Mesendoderm (in vitro differentiated cells): Measurements from ENCODE around the gene MYO10.

Source experiments
- DNase-seq: peaks from one replicate; pipeline ENCODE4 v3.0.0; 2013
- H2AK5ac ChIP-seq: 2 replicates; pipeline ENCODE4 v1.6.1; 2013; ENCODE audit warnings: low read length, inconsistent platforms
- H2BK120ac ChIP-seq: 2 replicates; pipeline ENCODE4 v1.6.1; 2013; ENCODE audit warnings: low read depth, mild to moderate bottlenecking, low read length, moderate library complexity, mixed read lengths
- H2BK15ac ChIP-seq: replicated peaks from 2 replicates; pipeline ENCODE4 v1.6.1; 2013; ENCODE audit warnings: low read depth, mild to moderate bottlenecking, moderate library complexity
- H2BK5ac ChIP-seq: 2 replicates; pipeline ENCODE4 v1.6.1; 2013; ENCODE audit warnings: low read length, inconsistent platforms
- H3K18ac ChIP-seq: 2 replicates; pipeline ENCODE4 v1.6.1; 2013; ENCODE audit warnings: mild to moderate bottlenecking, low read length, mixed read lengths
- H3K23ac ChIP-seq: one replicate; pipeline ENCODE4 v1.6.1; 2013; ENCODE audit warnings: low read length
- H3K27ac ChIP-seq: 2 replicates; pipeline ENCODE4 v1.5.1; 2013; ENCODE audit warnings: low read depth, mild to moderate bottlenecking, inconsistent platforms, low read length, moderate library complexity
- H3K27me3 ChIP-seq: 2 replicates; pipeline ENCODE4 v1.6.1; 2013; ENCODE audit warnings: low read length, control low read depth, mild to moderate bottlenecking, inconsistent platforms; ENCODE audit not compliant: insufficient read depth, poor library complexity
- H3K36me3 ChIP-seq: 2 replicates; pipeline ENCODE4 v1.6.1; 2013; ENCODE audit warnings: low read length, inconsistent platforms; ENCODE audit not compliant: control insufficient read depth, insufficient read depth
- H3K4ac ChIP-seq: one replicate; pipeline ENCODE4 v1.6.1; 2013; ENCODE audit warnings: low read depth, mild to moderate bottlenecking, low read length, moderate library complexity
- H3K4me1 ChIP-seq: 2 replicates; pipeline ENCODE4 v1.6.1; 2013; ENCODE audit warnings: low read depth, low read length, inconsistent platforms; ENCODE audit not compliant: control insufficient read depth
- H3K4me2 ChIP-seq: 2 replicates; pipeline ENCODE4 v1.6.1; 2013; ENCODE audit warnings: low read length
- H3K4me3 ChIP-seq: 2 replicates; pipeline ENCODE4 v1.5.1; 2013; ENCODE audit warnings: mild to moderate bottlenecking, low read length
- H3K56ac ChIP-seq: one replicate; pipeline ENCODE4 v1.6.1; 2013; ENCODE audit warnings: low read length
- H3K79me1 ChIP-seq: 2 replicates; pipeline ENCODE4 v1.6.1; 2013; ENCODE audit warnings: low read length, inconsistent platforms
- H3K79me2 ChIP-seq: 2 replicates; pipeline ENCODE4 v1.6.1; 2013; ENCODE audit warnings: mild to moderate bottlenecking, low read length; ENCODE audit not compliant: control insufficient read depth, insufficient read depth
- H3K9ac ChIP-seq: 2 replicates; pipeline ENCODE4 v1.6.1; 2013; ENCODE audit warnings: low read length, inconsistent platforms
- H4K5ac ChIP-seq: one replicate; pipeline ENCODE4 v1.6.1; 2013; ENCODE audit warnings: low read length
- H4K8ac ChIP-seq: one replicate; pipeline ENCODE4 v1.6.1; 2013; ENCODE audit warnings: low read depth, mild to moderate bottlenecking, control low read depth, low read length, moderate library complexity
- WGBS: extraction: QIAGEN DNeasy Blood & Tissue Kit; methylation state at CpG from one replicate; pipeline ENCODE4 v1.1.7; 2013; ENCODE audit warnings: low lambda C conversion rate, missing lambda C conversion rate; ENCODE audit not compliant: insufficient coverage; ENCODE audit errors: extremely low coverage; 5-methylcytosine and 5-hydroxymethylcytosine counted together

Gene MYO10

GRCh38 chr5:16774806-16775205 is 161.3 kb downstream of the MYO10 start:
- no peak overlapping the region for H3K23ac ChIP-seq
- DNase-seq: no peak
- no peak overlapping the region for H3K56ac ChIP-seq
- H4K8ac ChIP-seq: no peak overlapping the region
- H2BK120ac ChIP-seq: no peak overlapping the region
- no peaks in the 10 kb centered on the region for H3K79me1 ChIP-seq
- no peak overlapping the region for H4K5ac ChIP-seq
- no peak overlapping the region for H3K9ac ChIP-seq
- H2BK5ac ChIP-seq: no peak overlapping the region
- H3K4me1 ChIP-seq: no peaks in the 10 kb centered on the region
- no peak overlapping the region for H3K4me3 ChIP-seq
- H3K27me3 ChIP-seq: no peaks in the 10 kb centered on the region
- no peak overlapping the region for H3K4ac ChIP-seq
- no peak overlapping the region for H2BK15ac ChIP-seq
- H3K27ac ChIP-seq: no peak overlapping the region
- H2AK5ac ChIP-seq: no peak overlapping the region
- H3K18ac ChIP-seq: no peak overlapping the region
- WGBS: no CpG with 5 or more reads among the region's 4 CpGs
- no peak overlapping the region for H3K4me2 ChIP-seq
- no peaks in the 10 kb centered on the region for H3K36me3 ChIP-seq
- H3K79me2 ChIP-seq: no peaks in the 10 kb centered on the region

GRCh38 chr5:16773991-16774390 is 162.1 kb downstream of the MYO10 start:
- no peak overlapping the region for H3K9ac ChIP-seq
- H3K4me1 ChIP-seq: no peaks in the 10 kb centered on the region
- H2BK15ac ChIP-seq: no peak overlapping the region
- no peak overlapping the region for H4K5ac ChIP-seq
- no peak overlapping the region for H3K23ac ChIP-seq
- no peak overlapping the region for H4K8ac ChIP-seq
- no CpG with 5 or more reads among the region's 3 CpGs for WGBS
- no peak overlapping the region for H3K4me3 ChIP-seq
- no peaks in the 10 kb centered on the region for H3K79me2 ChIP-seq
- no peak overlapping the region for H2BK120ac ChIP-seq
- H3K27me3 ChIP-seq: no peaks in the 10 kb centered on the region
- no peak overlapping the region for H2BK5ac ChIP-seq
- no peak overlapping the region for H3K27ac ChIP-seq
- no peaks in the 10 kb centered on the region for H3K36me3 ChIP-seq
- H3K4me2 ChIP-seq: no peak overlapping the region
- no peak overlapping the region for H3K56ac ChIP-seq
- no peak overlapping the region for H2AK5ac ChIP-seq
- no peaks in the 10 kb centered on the region for H3K79me1 ChIP-seq
- DNase-seq: peak; percentile 25
- H3K4ac ChIP-seq: no peak overlapping the region
- H3K18ac ChIP-seq: no peak overlapping the region

GRCh38 chr5:16772556-16772955 is 163.5 kb downstream of the MYO10 start:
- Histone ChIP-seq H2BK15ac (no peak overlapping the region), H3K27ac (no peak overlapping the region), H3K4me2 (no peak overlapping the region), H3K23ac (no peak overlapping the region), H3K18ac (no peak overlapping the region), H3K4me3 (no peak overlapping the region), H3K79me2 (no peaks in the 10 kb centered on the region), H2BK5ac (no peak overlapping the region), H3K9ac (no peak overlapping the region), H3K79me1 (no peaks in the 10 kb centered on the region), H4K5ac (no peak overlapping the region), H3K56ac (no peak overlapping the region), H3K27me3 (no peaks in the 10 kb centered on the region), H3K4ac (no peak overlapping the region), H2AK5ac (no peak overlapping the region), H3K36me3 (no peaks in the 10 kb centered on the region), H4K8ac (no peak overlapping the region), H3K4me1 (no peaks in the 10 kb centered on the region), H2BK120ac (no peak overlapping the region)
- no CpG with 5 or more reads among the region's 3 CpGs for WGBS
- DNase-seq: no peak

DNA sequence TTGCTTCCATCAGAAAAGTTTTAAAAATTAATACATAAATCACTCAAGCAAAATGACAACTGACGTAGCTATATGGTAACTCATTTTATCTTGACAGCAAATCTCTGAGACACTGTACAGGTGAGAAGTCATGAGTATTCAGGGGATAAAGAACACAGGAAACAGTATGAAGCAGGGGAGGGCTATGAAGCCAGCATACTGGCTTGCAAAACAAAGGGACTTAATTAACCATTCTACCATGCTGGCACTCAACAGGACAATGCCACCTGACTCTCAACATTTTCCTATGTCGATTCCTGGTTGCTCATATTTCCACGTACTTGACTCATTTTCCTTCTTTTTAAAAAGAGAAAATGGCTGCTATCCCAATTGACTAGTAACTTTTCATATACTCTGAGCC is 167.9 kb downstream of the MYO10 start:
- no CpG with 5 or more reads among the region's 3 CpGs for WGBS
- Histone ChIP-seq H3K18ac (no peak overlapping the region), H4K8ac (no peak overlapping the region), H2BK5ac (no peak overlapping the region), H3K79me2 (no peaks in the 10 kb centered on the region), H3K79me1 (no peaks in the 10 kb centered on the region), H3K27ac (no peak overlapping the region), H4K5ac (no peak overlapping the region), H3K9ac (no peak overlapping the region), H2AK5ac (no peak overlapping the region), H3K4me3 (no peak overlapping the region), H3K56ac (no peak overlapping the region), H3K4ac (no peak overlapping the region), H2BK120ac (no peak overlapping the region), H3K4me1 (no peaks in the 10 kb centered on the region), H3K27me3 (no peaks in the 10 kb centered on the region), H2BK15ac (no peak overlapping the region), H3K36me3 (no peaks in the 10 kb centered on the region), H3K23ac (no peak overlapping the region), H3K4me2 (no peak overlapping the region)
- no peak for DNase-seq

GRCh38 chr5:16763211-16763610 is 172.9 kb downstream of the MYO10 start:
- H3K4me2 ChIP-seq: no peak overlapping the region
- H3K18ac ChIP-seq: no peak overlapping the region
- no peaks in the 10 kb centered on the region for H3K27me3 ChIP-seq
- H3K4me1 ChIP-seq: no peaks in the 10 kb centered on the region
- DNase-seq: no peak
- H3K36me3 ChIP-seq: no peaks in the 10 kb centered on the region
- H2BK120ac ChIP-seq: no peak overlapping the region
- no peak overlapping the region for H4K5ac ChIP-seq
- no peak overlapping the region for H3K4me3 ChIP-seq
- H3K79me2 ChIP-seq: no peaks in the 10 kb centered on the region
- no peak overlapping the region for H3K4ac ChIP-seq
- no peak overlapping the region for H3K9ac ChIP-seq
- H3K79me1 ChIP-seq: no peaks in the 10 kb centered on the region
- H3K56ac ChIP-seq: no peak overlapping the region
- H3K27ac ChIP-seq: no peak overlapping the region
- no peak overlapping the region for H2BK15ac ChIP-seq
- H2BK5ac ChIP-seq: no peak overlapping the region
- WGBS: no CpG with 5 or more reads among the region's 5 CpGs
- H2AK5ac ChIP-seq: no peak overlapping the region
- no peak overlapping the region for H3K23ac ChIP-seq
- no peak overlapping the region for H4K8ac ChIP-seq

DNA sequence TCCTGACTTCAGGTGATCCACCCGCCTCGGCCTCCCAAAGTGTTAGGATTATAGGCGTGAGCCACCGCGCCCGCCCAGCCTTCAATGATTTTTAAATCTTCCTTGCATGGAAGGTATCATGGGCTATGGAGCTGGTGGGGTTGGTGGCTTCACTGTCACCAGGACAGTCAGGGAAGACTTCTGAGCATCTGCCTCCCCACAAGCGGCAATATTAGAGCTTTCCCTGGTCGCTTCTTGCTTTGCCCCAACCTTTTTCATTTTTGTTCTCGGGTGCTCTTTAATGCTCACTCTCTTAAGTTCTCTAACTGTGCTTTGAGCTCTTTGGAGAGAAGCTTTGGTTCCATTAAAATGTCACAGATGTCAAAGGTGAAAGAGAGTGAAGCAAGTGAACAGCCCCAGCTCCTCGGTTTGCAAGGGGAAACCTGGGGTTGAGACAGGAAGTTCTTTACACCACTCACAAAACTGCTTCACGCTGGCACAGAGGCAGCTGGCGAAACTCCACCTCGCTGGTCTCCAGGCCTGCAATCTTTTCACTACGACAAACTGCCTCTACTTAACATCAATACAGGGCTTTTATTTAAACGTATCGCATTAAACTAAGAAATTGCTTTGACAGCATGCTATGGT is 176.8 kb downstream of the MYO10 start:
- Histone ChIP-seq H3K4me2 (no peak overlapping the region), H2BK15ac (no peak overlapping the region), H2BK5ac (no peak overlapping the region), H2BK120ac (no peak overlapping the region), H2AK5ac (no peak overlapping the region), H3K23ac (no peak overlapping the region), H4K5ac (no peak overlapping the region), H3K27me3 (no peaks in the 10 kb centered on the region), H3K79me2 (no peaks in the 10 kb centered on the region), H3K36me3 (no peaks in the 10 kb centered on the region), H3K79me1 (no peaks in the 10 kb centered on the region), H4K8ac (no peak overlapping the region), H3K18ac (no peak overlapping the region), H3K4me3 (no peak overlapping the region), H3K4me1 (no peaks in the 10 kb centered on the region), H3K4ac (no peak overlapping the region), H3K27ac (no peak overlapping the region), H3K9ac (no peak overlapping the region), H3K56ac (no peak overlapping the region)
- WGBS: no CpG with 5 or more reads among the region's 16 CpGs
- no peak for DNase-seq
